WTC11 (cell line): ENCODE results near the gene TMEM158.

Source experiments
- CREB1 ChIP-seq: sonication (generic); formaldehyde crosslinking; IDR thresholded peaks from 2 replicates; pipeline ENCODE4 v1.8.0; 2023; ENCODE audit warnings: mild to moderate bottlenecking, missing genetic modification reagents
- ELF4 ChIP-seq: sonication (generic); formaldehyde crosslinking; IDR thresholded peaks from 2 replicates; pipeline ENCODE4 v1.8.1; 2022; ENCODE audit warnings: low read depth, mild to moderate bottlenecking, moderate library complexity, missing genetic modification reagents
- ESRRA ChIP-seq: sonication (generic); formaldehyde crosslinking; IDR thresholded peaks from 2 replicates; pipeline ENCODE4 v1.8.1; 2022; ENCODE audit warnings: mild to moderate bottlenecking, missing genetic modification reagents, borderline replicate concordance
- ETV6 ChIP-seq: sonication (generic); formaldehyde crosslinking; IDR thresholded peaks from 2 replicates; pipeline ENCODE4 v1.8.1; 2022; ENCODE audit warnings: mild to moderate bottlenecking, missing genetic modification reagents
- NR3C1 ChIP-seq: sonication (generic); formaldehyde crosslinking; conservative IDR thresholded peaks from 2 replicates; pipeline ENCODE4 v1.8.1; 2023; ENCODE audit warnings: low read depth, mild to moderate bottlenecking, missing genetic modification reagents
- RELA ChIP-seq: sonication (generic); formaldehyde crosslinking; IDR thresholded peaks from 2 replicates; pipeline ENCODE4 v1.8.1; 2022; ENCODE audit warnings: missing genetic modification reagents, mild to moderate bottlenecking, borderline replicate concordance
- SMAD3 ChIP-seq: sonication (generic); formaldehyde crosslinking; IDR thresholded peaks from 2 replicates; pipeline ENCODE4 v1.8.0; 2022; ENCODE audit warnings: missing genetic modification reagents, mild to moderate bottlenecking, borderline replicate concordance
- SP1 ChIP-seq: sonication (generic); formaldehyde crosslinking; conservative IDR thresholded peaks from 2 replicates; pipeline ENCODE4 v1.8.1; 2022; ENCODE audit warnings: missing genetic modification reagents
- ZBTB21 ChIP-seq: sonication (generic); formaldehyde crosslinking; IDR thresholded peaks from 2 replicates; pipeline ENCODE4 v1.8.1; 2023; ENCODE audit warnings: mild to moderate bottlenecking, missing genetic modification reagents, borderline replicate concordance
- ZNF263 ChIP-seq: sonication (generic); formaldehyde crosslinking; IDR thresholded peaks from 2 replicates; pipeline ENCODE4 v1.8.1; 2022; ENCODE audit warnings: low read depth, mild to moderate bottlenecking, moderate library complexity, missing genetic modification reagents
- TF ChIP-seq, protein P1 (sequence below): fragments of 200-600 bp; IDR thresholded peaks from 2 replicates; pipeline ENCODE4 v1.8.0; 2022; ENCODE audit warnings: antibody characterized with exemption
- TF ChIP-seq, protein P2 (sequence below): sonication (generic); formaldehyde crosslinking; IDR thresholded peaks from 2 replicates; pipeline ENCODE4 v1.8.1; 2022; ENCODE audit warnings: low read depth, mild to moderate bottlenecking, moderate library complexity, missing genetic modification reagents, borderline replicate concordance
- TF ChIP-seq, protein P3 (sequence below): sonication (generic); formaldehyde crosslinking; IDR thresholded peaks from 2 replicates; pipeline ENCODE4 v1.8.1; 2022; ENCODE audit warnings: low read depth, missing genetic modification reagents, borderline replicate concordance
- TF ChIP-seq, protein P4 (sequence below): sonication (generic); formaldehyde crosslinking; IDR thresholded peaks from 2 replicates; pipeline ENCODE4 v1.8.1; 2023; ENCODE audit warnings: mild to moderate bottlenecking, moderate library complexity, missing genetic modification reagents

DNA sequence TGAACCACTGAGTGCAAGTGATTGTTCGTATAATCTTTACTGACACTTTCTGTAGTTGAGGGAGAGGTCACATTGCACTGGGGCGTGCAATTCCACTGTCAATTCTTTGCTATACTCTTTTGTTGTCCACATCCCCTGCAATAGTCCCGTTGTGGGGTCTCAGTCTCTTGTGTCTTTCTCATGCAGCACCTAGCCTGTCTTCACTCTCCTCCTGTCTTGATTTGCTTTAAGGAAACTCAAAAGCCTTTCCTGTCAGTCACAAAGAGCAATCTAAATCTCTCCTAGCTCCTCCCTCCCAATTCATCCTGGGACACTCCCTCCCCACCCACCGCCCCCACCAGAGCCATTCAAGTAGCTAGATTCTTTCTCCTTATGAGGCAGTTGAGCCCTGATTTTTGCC, 13.2 kb upstream of the TMEM158 start:
- TF ChIP-seq, protein P1, sequence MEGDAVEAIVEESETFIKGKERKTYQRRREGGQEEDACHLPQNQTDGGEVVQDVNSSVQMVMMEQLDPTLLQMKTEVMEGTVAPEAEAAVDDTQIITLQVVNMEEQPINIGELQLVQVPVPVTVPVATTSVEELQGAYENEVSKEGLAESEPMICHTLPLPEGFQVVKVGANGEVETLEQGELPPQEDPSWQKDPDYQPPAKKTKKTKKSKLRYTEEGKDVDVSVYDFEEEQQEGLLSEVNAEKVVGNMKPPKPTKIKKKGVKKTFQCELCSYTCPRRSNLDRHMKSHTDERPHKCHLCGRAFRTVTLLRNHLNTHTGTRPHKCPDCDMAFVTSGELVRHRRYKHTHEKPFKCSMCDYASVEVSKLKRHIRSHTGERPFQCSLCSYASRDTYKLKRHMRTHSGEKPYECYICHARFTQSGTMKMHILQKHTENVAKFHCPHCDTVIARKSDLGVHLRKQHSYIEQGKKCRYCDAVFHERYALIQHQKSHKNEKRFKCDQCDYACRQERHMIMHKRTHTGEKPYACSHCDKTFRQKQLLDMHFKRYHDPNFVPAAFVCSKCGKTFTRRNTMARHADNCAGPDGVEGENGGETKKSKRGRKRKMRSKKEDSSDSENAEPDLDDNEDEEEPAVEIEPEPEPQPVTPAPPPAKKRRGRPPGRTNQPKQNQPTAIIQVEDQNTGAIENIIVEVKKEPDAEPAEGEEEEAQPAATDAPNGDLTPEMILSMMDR: no peak
- TF ChIP-seq RELA: no peak
- TF ChIP-seq ETV6 (CRISPR knock-in tag): no peak
- TF ChIP-seq SP1 (CRISPR knock-in tag): no peak
- TF ChIP-seq, protein P2, sequence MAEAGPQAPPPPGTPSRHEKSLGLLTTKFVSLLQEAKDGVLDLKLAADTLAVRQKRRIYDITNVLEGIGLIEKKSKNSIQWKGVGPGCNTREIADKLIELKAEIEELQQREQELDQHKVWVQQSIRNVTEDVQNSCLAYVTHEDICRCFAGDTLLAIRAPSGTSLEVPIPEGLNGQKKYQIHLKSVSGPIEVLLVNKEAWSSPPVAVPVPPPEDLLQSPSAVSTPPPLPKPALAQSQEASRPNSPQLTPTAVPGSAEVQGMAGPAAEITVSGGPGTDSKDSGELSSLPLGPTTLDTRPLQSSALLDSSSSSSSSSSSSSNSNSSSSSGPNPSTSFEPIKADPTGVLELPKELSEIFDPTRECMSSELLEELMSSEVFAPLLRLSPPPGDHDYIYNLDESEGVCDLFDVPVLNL: no peak
- TF ChIP-seq ZNF263: no peak
- TF ChIP-seq ESRRA: no peak
- TF ChIP-seq, protein P3, sequence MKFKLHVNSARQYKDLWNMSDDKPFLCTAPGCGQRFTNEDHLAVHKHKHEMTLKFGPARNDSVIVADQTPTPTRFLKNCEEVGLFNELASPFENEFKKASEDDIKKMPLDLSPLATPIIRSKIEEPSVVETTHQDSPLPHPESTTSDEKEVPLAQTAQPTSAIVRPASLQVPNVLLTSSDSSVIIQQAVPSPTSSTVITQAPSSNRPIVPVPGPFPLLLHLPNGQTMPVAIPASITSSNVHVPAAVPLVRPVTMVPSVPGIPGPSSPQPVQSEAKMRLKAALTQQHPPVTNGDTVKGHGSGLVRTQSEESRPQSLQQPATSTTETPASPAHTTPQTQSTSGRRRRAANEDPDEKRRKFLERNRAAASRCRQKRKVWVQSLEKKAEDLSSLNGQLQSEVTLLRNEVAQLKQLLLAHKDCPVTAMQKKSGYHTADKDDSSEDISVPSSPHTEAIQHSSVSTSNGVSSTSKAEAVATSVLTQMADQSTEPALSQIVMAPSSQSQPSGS: no peak
- no peak for TF ChIP-seq ELF4 (CRISPR knock-in tag)
- TF ChIP-seq SMAD3 (CRISPR knock-in tag): no peak
- TF ChIP-seq NR3C1 (CRISPR knock-in tag): no peak
- TF ChIP-seq CREB1 (CRISPR knock-in tag): no peak
- TF ChIP-seq, protein P4, sequence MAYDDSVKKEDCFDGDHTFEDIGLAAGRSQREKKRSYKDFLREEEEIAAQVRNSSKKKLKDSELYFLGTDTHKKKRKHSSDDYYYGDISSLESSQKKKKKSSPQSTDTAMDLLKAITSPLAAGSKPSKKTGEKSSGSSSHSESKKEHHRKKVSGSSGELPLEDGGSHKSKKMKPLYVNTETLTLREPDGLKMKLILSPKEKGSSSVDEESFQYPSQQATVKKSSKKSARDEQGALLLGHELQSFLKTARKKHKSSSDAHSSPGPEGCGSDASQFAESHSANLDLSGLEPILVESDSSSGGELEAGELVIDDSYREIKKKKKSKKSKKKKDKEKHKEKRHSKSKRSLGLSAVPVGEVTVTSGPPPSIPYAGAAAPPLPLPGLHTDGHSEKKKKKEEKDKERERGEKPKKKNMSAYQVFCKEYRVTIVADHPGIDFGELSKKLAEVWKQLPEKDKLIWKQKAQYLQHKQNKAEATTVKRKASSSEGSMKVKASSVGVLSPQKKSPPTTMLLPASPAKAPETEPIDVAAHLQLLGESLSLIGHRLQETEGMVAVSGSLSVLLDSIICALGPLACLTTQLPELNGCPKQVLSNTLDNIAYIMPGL: no peak
- TF ChIP-seq ZBTB21 (CRISPR knock-in tag): no peak
